Measurements from ENCODE around the gene HDDC3. TPM values are rescaled to one million over a fixed set of nuclear protein-coding genes. Genes with fewer than 3 reads are reported as not detected.

The HDDC3 gene
- total RNA-seq, 2 experiments from 2014 or later = 34.2 to 35.6 TPM

DNA sequence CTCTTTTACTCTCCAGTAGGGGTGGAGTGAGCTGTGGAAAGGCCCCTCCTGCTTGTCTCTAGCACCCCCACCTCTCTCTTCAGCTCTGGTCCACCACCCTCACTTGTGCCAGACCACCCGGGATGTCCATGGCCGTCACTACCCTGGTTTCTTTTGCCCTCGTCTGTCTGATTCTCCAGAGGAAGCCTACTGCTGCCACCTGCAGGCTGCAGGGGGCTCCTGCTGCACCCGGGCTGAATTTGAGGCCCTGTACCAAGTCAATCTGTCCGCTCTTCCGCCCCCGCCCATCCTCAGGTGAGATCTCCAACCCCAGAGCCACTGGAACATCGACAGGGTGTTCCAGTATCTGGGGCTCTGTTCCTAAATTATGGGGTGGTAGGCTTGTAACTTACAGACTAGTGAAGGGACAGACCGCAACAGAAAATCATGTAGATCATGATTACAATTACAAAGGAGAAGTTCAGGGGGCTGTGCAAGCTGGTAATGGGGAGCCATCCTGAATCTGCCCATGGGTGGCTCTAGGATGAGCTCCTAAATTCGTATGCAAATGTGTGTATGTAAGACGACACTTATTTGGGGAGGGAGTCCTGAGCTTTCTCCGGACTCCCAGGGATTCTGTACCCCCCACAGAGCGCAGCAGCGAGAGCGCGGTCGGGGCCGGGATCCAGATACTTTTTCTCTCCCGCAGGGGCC is 2.1 kb upstream of the HDDC3 start:
- Mint-ChIP-seq H3K9me3 (no peaks in the 10 kb centered on the region), H3K27me3 (no peaks in the 10 kb centered on the region), H3K27ac (peak overlapping the region; percentile 91), H3K4me1 (ENCODE audit: low read depth) (peaks cover 32% of the 10 kb centered on the region), H3K36me3 (ENCODE audit: low read depth) (peaks cover 15% of the 10 kb centered on the region), H3K4me3 (peak overlapping the region; percentile 74)
- intact Hi-C loops (cut with micrococcal nuclease) = no loop called here
- DNase-seq = peak; percentile 96
- ChIA-PET CTCF (interaction anchor here (0.7 to 11.3 kb wide), 28 partner anchors 8 to 615 kb away, joined by 3 to 255 read pairs (median 6); partner anchors contain the start of genes BLM, MAN2A2 and RCCD1), POLR2A (interaction anchor here (0.6 to 13.4 kb wide), 13 partner anchors 9 to 217 kb away, joined by 3 to 133 read pairs (median 3); partner anchors contain the start of genes BLM, MAN2A2 and RCCD1)
- peak; percentile 87 for TF ChIP-seq CTCF (IDR thresholded peaks at IDR 0.05)
- ATAC-seq = peak; percentile 43

DNA sequence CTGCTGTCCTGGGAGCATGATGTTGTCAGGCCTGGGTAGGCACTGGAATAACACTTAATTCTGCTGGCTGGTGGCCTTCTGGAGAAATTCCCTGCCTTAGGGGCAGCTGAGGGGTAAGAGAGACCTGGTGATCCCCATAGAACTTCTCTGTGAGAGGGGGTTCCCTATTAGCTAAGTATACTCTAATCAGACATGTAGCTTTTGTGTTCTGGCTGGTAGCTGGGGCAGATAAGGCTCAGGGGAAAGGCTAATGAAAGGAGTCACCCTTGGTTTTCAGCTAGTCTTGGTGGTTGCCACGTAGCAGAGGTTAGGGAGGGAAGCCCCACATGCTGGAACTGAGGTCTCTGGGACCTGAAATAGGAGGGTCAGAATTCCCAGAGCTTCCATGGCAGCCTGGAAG is 952 bp upstream of the HDDC3 start:
- peak overlapping the region; percentile 99 for H3K4me3 Mint-ChIP-seq
- peaks cover 13% of the 10 kb centered on the region for H3K36me3 Mint-ChIP-seq (ENCODE audit: low read depth)
- no peaks in the 10 kb centered on the region for H3K9me3 Mint-ChIP-seq
- DNase-seq = no peak
- H3K27ac Mint-ChIP-seq = peak overlapping the region; percentile 99
- POLR2A ChIA-PET = interaction anchor here (0.7 to 13.4 kb wide), 8 partner anchors 10 to 286 kb away, joined by 3 to 133 read pairs (median 4); partner anchors contain the start of genes MAN2A2 and RCCD1
- peaks cover 36% of the 10 kb centered on the region for H3K4me1 Mint-ChIP-seq (ENCODE audit: low read depth)
- no peak for TF ChIP-seq CTCF (IDR thresholded peaks at IDR 0.05)
- no peak for ATAC-seq
- CTCF ChIA-PET = interaction anchor here (0.8 to 11.3 kb wide), 31 partner anchors 9 to 614 kb away, joined by 3 to 255 read pairs (median 6); partner anchors contain the start of genes BLM, MAN2A2, RCCD1 and VPS33B
- intact Hi-C loops (cut with micrococcal nuclease) = no loop called here
- H3K27me3 Mint-ChIP-seq = no peaks in the 10 kb centered on the region

- Mint-ChIP-seq H3K9me3 (no peaks in the 10 kb centered on the region), H3K27ac (peak overlapping the region; percentile 99), H3K36me3 (ENCODE audit: low read depth) (peaks cover 13% of the 10 kb centered on the region), H3K4me3 (peak overlapping the region; percentile 99), H3K27me3 (no peaks in the 10 kb centered on the region), H3K4me1 (ENCODE audit: low read depth) (peaks cover 36% of the 10 kb centered on the region)
- intact Hi-C loops (cut with micrococcal nuclease) = no loop called here
- ChIA-PET POLR2A (interaction anchor here (0.6 to 13.4 kb wide), 12 partner anchors 10 to 667 kb away, joined by 3 to 133 read pairs (median 5); partner anchors contain the start of genes BLM, MAN2A2, NGRN and RCCD1), CTCF (interaction anchor here (0.7 to 11.3 kb wide), 42 partner anchors 10 to 640 kb away, joined by 3 to 255 read pairs (median 5); partner anchors contain the start of genes BLM, MAN2A2, PRC1 and RCCD1)
- no peak for ATAC-seq
- no peak for DNase-seq
- peak; percentile 66 for TF ChIP-seq CTCF (IDR thresholded peaks at IDR 0.05)
These were observed 277 bp upstream of the HDDC3 start for GRCh38 chr15:90932660-90932991.

DNA sequence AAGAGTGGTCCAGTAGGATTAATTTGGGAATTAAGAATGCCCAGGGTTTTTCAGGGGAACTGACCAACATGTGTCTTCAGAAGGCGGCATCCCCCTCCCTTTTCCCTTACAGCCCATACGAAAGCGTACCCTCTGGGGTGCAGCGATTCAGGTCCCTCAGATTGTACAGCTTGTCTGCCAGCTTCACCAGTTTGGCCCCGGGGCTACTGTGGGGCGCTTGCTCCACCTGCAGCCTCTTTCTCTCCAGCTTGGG is 848 bp downstream of the HDDC3 start:
- Mint-ChIP-seq H3K4me1 (ENCODE audit: low read depth) (peaks cover 31% of the 10 kb centered on the region), H3K27ac (peak overlapping the region; percentile 99)
- POLR2A ChIA-PET = interaction anchor here (0.6 to 13.4 kb wide), 15 partner anchors 8 to 666 kb away, joined by 3 to 133 read pairs (median 3); partner anchors contain the start of genes BLM, FES, MAN2A2 and NGRN

More for the DNA sequence above, 848 bp downstream of the HDDC3 start:
- TF ChIP-seq CTCF (IDR thresholded peaks at IDR 0.05) = no peak
- intact Hi-C loops (cut with micrococcal nuclease) = no loop called here
- CTCF ChIA-PET = interaction anchor here (0.9 to 11.3 kb wide), 25 partner anchors 8 to 700 kb away, joined by 3 to 255 read pairs (median 7); partner anchors contain the start of genes BLM, MAN2A2, PRC1 and RCCD1
- Mint-ChIP-seq H3K36me3 (ENCODE audit: low read depth) (peaks cover 12% of the 10 kb centered on the region), H3K4me3 (peak overlapping the region; percentile 99), H3K9me3 (no peaks in the 10 kb centered on the region), H3K27me3 (no peaks in the 10 kb centered on the region)
- ATAC-seq (no peak), DNase-seq (no peak)

Measured in activated CD8-positive, alpha-beta T cell treated with anti-CD3 and anti-CD28 coated beads for 36 hours (primary cell).